NOMO-1 treated with dmso at 0.1 percent for 144 hours (cell line): Measurements from ENCODE around the gene IQCE.
"Not testable (repeated sequence)": the region's sequence is repeated elsewhere in the genome, so short reads cannot be mapped to it uniquely, and the experiment has no call there.

Experiments
- DNase-seq: peaks from one replicate; lab custom pipeline; 2025; ENCODE audit not compliant: unreplicated experiment; lab: John Stamatoyannopoulos, UW

IQCE gene

DNA sequence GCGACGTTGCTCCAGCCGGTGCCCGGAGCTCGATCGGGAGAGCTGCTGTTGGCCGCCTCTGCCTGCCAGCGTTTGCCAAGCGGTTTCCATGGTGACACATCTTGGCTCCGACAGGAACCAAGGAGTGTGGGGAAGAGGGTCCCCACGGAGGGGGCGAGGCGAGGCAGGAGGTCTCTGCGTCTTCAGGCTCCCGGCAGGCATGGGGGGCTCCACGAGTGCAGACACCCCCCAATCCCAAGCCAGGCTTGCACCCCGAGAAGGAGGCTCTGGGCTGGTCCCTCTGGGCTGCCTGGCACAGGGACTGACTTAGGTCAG, 27.0 kb upstream of the IQCE start:
- not testable (repeated sequence) for DNase-seq

DNA sequence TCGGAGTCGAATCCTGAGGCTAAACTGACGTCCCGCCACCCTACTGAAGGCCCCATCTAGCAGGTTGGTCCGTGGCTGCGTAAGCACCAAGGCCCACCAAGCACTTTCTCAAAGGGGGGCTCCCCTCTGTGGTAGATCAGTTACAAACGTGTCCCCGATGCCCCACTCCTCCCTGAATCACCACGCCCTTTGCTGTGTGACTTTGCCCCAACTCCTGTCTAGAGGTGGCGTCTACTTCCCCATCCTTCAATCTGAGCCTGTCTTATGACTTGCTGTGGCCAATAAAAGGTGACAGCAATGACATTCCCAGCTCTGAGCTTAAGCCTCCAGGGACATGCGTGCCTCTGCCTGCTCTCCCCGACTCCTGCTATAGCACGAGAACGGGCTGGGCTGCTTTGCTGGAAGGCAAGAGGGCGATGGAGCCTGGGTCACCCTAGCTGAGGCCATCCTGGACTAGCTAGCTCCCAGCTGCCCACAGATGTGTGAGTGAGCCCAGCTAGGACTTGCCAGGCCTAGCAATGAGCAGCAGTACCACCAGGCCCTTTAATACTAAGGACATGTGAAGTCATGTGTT, 26.5 kb upstream of the IQCE start:
- DNase-seq, result not testable (repeated sequence)

DNA sequence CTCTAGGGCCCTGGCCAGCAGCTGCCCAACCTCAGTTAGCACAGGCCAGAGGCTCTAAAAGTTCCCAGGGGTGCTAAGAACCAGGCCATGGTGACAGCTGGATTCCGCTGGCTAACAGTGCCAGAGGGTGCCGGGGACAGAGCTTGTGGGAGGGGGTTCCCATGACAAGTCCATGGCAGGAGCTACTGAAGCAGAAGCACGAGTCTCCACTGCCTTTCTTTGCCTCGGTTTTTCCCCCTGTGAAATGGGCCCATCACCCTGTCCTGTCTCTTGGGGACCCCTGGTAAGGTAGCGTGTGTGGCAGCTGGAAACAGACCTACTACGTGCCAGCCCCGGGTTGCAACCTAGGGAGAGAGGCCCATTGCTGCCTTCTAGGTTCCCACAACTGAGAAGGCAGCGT, 26.0 kb upstream of the IQCE start:
- not testable (repeated sequence) for DNase-seq

- DNase-seq, result not testable (repeated sequence)
Observed at GRCh38 chr7:2533566-2533965, 25.2 kb upstream of the IQCE start.

GRCh38 chr7:2534214-2534613, 24.6 kb upstream of the IQCE start:
- not testable (repeated sequence) for DNase-seq

- not testable (repeated sequence) for DNase-seq
Observed at GRCh38 chr7:2535872-2536627, 22.7 kb upstream of the IQCE start.

GRCh38 chr7:2537981-2538851, 20.6 kb upstream of the IQCE start:
- no peak for DNase-seq

DNA sequence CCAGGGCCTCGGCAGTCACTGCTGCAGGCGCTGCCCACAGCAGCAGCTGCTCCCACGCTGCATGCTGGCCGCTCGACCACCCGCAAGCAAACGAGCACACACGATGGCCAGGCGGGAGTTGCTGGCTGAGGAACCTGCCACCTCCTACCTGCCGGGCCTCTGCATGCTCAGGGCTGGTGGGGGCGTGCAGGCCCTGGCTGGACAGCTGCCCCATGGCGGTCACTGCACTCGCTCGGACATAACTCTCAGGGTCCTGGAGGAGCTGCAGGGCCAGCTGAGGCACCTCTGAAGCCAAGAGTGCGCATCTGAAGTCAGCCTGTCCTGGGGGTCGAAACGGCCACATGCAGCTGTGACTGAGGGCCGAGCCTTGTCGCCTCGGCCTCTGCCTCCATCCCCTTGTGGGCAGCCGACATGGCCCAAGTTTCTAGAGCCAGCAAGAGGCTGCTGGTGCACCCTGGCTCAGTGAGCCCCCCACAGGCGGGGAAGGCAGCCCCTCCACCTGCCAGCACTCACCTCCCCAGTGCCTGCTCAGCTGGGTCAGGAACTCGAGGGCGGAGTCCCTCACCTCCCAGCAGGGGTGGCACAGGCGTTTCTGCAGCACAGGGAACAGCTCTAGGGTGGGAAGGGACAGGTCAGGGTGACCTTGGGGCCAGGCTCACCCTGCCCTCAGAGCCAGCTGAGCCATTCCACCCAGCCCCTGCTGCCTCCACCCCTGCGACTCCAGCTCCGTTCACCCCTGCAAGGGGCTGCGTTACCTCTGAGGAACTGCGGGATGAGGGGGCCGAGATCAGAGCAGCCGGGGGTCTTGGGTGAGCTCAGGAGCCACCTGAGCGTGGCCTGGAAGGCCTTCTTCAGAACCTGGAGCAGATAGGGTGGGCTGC, 19.5 kb upstream of the IQCE start:
- no peak for DNase-seq

- no peak for DNase-seq
Observed at GRCh38 chr7:2540133-2540532, 18.6 kb upstream of the IQCE start.

- no peak for DNase-seq
Observed at GRCh38 chr7:2540641-2541051, 18.1 kb upstream of the IQCE start.

- DNase-seq, result no peak
Observed at GRCh38 chr7:2541291-2542010, 17.3 kb upstream of the IQCE start.

GRCh38 chr7:2542011-2542915, 16.5 kb upstream of the IQCE start:
- DNase-seq, result no peak

DNA sequence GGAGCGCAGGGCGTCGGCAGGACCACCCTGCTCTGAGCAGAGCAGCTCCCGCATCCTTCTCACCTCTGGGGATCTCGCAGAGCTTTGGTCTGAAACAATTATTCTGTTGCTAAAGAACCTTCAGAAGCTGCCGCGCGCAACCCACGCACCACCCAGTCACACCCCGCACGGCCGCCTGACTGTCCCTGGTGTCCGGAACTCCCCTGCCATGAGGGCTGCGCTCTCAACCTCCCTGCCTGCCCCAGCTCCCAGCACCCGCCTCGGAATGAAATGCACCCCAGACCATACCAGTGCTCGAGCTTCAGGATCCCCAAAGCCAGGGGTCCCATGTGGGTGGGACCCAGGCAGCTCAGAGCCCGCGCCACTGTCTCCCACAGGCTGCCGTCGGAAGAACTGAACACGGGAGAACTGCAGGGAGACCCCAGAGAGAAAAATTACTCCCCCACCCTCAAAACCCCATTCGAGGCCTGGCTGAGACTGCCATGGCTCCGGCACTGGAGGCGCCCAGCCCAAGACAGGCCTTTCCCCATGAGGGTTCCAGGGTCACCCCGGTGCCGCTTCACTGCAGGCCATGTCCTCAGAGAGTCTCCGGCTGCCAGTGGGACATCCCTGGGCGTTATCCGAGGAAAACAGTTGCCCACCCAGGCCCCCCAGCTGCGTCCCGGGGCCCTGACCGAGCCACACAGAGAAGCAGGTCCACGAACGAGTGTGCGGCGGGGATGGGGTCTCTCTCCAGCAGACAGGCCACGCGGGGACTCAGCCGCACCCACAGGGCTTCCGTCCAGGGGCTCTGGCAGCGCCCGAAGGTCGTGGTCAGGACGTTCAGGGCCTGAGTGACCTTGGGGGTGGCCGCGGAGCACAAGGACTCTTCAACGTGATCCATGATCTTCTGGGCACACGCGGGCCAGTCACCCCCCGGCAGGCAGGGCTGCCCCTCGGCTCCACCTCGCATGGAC, 15.6 kb upstream of the IQCE start:
- DNase-seq, result no peak

DNA sequence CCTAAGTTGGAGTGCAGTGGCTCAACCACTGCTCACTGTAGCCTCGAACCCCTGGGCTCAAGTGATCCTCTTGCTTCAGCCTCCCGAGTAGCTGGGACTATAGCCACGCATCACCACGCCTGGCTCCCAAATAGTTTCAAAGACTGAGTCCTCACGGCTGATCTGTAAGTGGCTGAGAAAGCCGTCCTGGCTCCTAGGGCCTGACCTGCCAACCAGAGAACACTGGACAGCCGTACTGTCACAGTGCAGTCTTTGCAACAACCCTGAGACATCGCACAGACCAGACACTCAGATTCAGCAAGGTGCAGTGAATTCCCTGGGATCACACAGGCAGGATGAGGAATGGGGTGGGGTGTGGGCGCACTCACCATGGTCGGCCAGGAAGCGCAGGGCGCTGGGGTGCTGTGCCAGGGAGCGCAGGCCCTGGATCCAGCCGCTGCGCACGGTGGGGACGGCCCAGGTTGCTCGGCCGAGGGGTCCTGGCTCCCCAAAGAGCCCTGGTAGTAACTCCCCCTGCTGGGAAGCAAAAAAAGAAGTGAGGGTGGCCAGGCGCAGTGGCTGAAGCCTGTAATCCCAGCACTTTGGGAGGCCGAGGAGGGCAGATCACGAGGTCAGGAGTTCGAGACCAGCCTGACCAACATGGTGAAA, 14.1 kb upstream of the IQCE start:
- no peak for DNase-seq

DNA sequence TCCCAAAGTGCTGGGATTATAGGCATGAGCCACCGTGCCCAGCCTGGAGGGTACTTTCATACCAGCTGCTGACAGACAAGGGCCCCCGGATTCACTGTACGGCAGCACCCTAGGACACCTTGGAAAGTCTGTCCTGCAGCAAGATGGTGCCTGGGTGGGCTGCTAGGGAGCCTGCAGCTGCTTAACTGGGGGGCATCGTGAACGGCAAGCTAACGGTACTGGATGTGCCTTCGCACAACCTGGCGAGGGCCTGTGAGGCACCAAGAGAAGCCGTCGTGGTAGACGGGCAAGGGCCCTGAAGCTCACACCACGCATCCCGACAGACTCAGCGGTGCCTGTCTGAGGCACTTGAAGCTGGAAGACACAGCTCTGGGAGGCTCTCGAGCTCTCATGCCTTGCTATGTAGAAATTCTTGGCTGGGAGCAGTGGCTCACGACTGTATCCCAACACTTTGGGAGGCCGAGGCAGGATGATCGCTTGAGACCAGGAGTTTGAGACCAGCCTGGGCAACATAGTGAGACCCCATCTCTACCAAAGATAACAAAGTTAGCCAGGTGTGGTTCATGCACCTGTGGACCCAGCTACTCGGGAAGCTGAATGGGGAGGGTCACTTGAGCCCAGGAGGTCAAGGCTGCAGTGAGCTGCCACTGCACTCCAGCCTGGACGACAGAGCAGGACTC, 12.9 kb upstream of the IQCE start:
- DNase-seq, result no peak

- no peak for DNase-seq
Observed at GRCh38 chr7:2546776-2547586, 11.8 kb upstream of the IQCE start.
